ENCODE results near the gene PARD6B. TPM values are rescaled to one million over a fixed set of nuclear protein-coding genes. Genes with fewer than 3 reads are reported as not detected.

The PARD6B gene
- total RNA-seq, 2 experiments from 2014 or later = 4.4 to 6.1 TPM

- Histone ChIP-seq H3K36me3 (ENCODE audit: insufficient read depth, low read length) (peaks cover 8% of the 10 kb centered on the region; the same call in 1 of the 2 replicates), H3K27ac (ENCODE audit: low read depth, low read length, poor library complexity, severe bottlenecking) (no peak overlapping the region), H4K20me1 (ENCODE audit: insufficient read depth, low read length) (no peaks in the 10 kb centered on the region), H3K9me2 (ENCODE audit: insufficient read depth, low read length) (no peaks in the 10 kb centered on the region), H3K4me1 (ENCODE audit: insufficient read depth, low read length, poor library complexity, severe bottlenecking) (no peaks in the 10 kb centered on the region), H3K9me3 (ENCODE audit: low read length) (no peaks in the 10 kb centered on the region), H3K79me2 (ENCODE audit: insufficient read depth, low read depth, low read length) (no peaks in the 10 kb centered on the region), H3K4me2 (ENCODE audit: low read length) (no peak overlapping the region), H3K4me3 (ENCODE audit: low read depth, low read length, poor library complexity, severe bottlenecking) (no peak overlapping the region), H2AFZ (ENCODE audit: low read length) (no peak overlapping the region)
- CTCF ChIA-PET (ENCODE audit: unreplicated experiment) = no interaction called here
- POLR2A ChIA-PET = no interaction called here
- TF ChIP-seq EZH2phosphoT487 (IDR thresholded peaks at IDR 0.05; ENCODE audit: borderline replicate concordance, low read depth, low read length) (no peak), CTCF (conservative IDR thresholded peaks at IDR 0.05; ENCODE audit: low read length) (no peak)
- BruUV-seq (replicated peaks) = no TSS peak
- intact Hi-C loops (cut with micrococcal nuclease; ENCODE audit: unreplicated experiment) = no loop called here
- no peak for DNase-seq (ENCODE audit: low spot score)
Measured at GRCh38 chr20:50743087-50743486, 11.7 kb downstream of the PARD6B start.

DNA sequence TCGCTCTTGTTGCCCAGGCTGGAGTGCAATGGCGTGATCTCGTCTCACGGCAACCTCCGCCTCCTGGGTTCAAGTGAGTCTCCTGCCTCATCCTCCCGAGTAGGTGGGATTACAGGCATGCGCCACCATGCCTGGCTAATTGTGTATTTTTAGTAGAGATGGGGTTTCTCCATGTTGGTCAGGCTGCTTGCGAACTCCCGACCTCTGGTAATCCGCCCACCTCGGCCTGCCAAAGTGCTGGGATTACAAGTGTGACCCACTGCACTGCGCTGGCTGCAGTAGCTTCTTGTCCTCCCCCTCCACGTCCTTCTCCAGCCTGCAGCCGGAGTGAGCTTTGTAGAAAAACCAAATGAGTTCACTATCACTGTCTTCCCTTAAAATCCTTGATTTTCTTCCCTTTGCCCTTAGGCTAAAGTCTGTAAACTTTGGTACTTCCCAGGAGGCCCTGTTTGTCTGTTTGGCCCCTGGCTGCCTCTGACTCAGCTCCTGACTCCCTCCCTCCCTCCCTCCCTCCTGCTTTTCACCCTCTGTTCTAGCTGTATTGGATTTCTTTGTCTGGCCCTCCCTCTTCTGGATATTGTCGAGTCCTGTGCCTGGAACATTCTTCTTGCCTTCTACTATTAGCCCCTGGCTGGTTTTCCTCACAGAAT, 12.9 kb downstream of the PARD6B start:
- Histone ChIP-seq H3K9me2 (ENCODE audit: insufficient read depth, low read length) (no peaks in the 10 kb centered on the region), H3K36me3 (ENCODE audit: insufficient read depth, low read length) (peaks cover 6% of the 10 kb centered on the region; the same call in 1 of the 2 replicates), H3K79me2 (ENCODE audit: insufficient read depth, low read depth, low read length) (no peaks in the 10 kb centered on the region), H3K4me1 (ENCODE audit: insufficient read depth, low read length, poor library complexity, severe bottlenecking) (no peaks in the 10 kb centered on the region), H3K4me3 (ENCODE audit: low read depth, low read length, poor library complexity, severe bottlenecking) (no peak overlapping the region), H3K27ac (ENCODE audit: low read depth, low read length, poor library complexity, severe bottlenecking) (no peak overlapping the region), H3K9me3 (ENCODE audit: low read length) (no peaks in the 10 kb centered on the region), H2AFZ (ENCODE audit: low read length) (no peak overlapping the region), H4K20me1 (ENCODE audit: insufficient read depth, low read length) (0 out of 2 replicates have a peak, but pooled peaks cover 3% of the 10 kb centered on the region), H3K4me2 (ENCODE audit: low read length) (no peak overlapping the region)
- intact Hi-C loops (cut with micrococcal nuclease; ENCODE audit: unreplicated experiment) = no loop called here
- CTCF ChIA-PET (ENCODE audit: unreplicated experiment) = no interaction called here
- TF ChIP-seq CTCF (conservative IDR thresholded peaks at IDR 0.05; ENCODE audit: low read length) (no peak), EZH2phosphoT487 (IDR thresholded peaks at IDR 0.05; ENCODE audit: borderline replicate concordance, low read depth, low read length) (no peak)
- no peak for DNase-seq (ENCODE audit: low spot score)
- POLR2A ChIA-PET = no interaction called here
- no TSS peak for BruUV-seq (replicated peaks)

DNA sequence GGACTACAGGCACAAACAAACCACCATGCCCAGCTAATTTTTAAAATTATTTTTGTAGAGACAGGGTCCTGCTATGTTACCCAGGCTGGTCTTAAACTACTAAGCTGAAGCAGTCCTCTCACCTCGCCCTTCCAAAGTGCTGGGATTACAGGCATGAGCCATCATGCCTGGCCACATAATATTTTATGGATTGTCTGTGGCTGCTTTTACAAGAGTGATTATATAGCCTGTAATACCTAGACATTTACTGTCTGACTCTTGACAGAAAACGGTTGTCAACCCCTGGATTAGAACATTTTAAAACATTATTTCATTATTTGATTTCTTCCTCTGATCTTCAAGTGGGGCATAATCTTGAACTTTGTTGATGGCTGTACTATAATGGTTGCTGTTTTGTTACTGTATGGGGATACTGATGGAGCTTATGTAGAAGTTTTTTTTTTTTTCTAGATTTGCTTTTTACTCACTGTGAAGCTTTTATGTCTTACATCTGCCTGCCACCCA, 14.3 kb downstream of the PARD6B start:
- CTCF ChIA-PET (ENCODE audit: unreplicated experiment) = no interaction called here

More for the DNA sequence above, 14.3 kb downstream of the PARD6B start:
- no peaks in the 10 kb centered on the region for H3K79me2 ChIP-seq (ENCODE audit: insufficient read depth, low read depth, low read length)
- no peak overlapping the region for H3K27ac ChIP-seq (ENCODE audit: low read depth, low read length, poor library complexity, severe bottlenecking)
- H3K4me2 ChIP-seq (ENCODE audit: low read length) = no peak overlapping the region
- no peak overlapping the region for H3K4me3 ChIP-seq (ENCODE audit: low read depth, low read length, poor library complexity, severe bottlenecking)
- no peak for DNase-seq (ENCODE audit: low spot score)
- intact Hi-C loops (cut with micrococcal nuclease; ENCODE audit: unreplicated experiment) = loop anchor here (5.0 kb wide), 1 partner anchor 118 kb away; no protein-coding TSS in a partner anchor
- no TSS peak for BruUV-seq (replicated peaks)
- H3K9me2 ChIP-seq (ENCODE audit: insufficient read depth, low read length) = no peaks in the 10 kb centered on the region
- H2AFZ ChIP-seq (ENCODE audit: low read length) = no peak overlapping the region
- 0 out of 2 replicates have a peak, but pooled peaks cover 3% of the 10 kb centered on the region for H4K20me1 ChIP-seq (ENCODE audit: insufficient read depth, low read length)
- POLR2A ChIA-PET = no interaction called here
- no peaks in the 10 kb centered on the region for H3K9me3 ChIP-seq (ENCODE audit: low read length)
- H3K4me1 ChIP-seq (ENCODE audit: insufficient read depth, low read length, poor library complexity, severe bottlenecking) = no peaks in the 10 kb centered on the region
- TF ChIP-seq EZH2phosphoT487 (IDR thresholded peaks at IDR 0.05; ENCODE audit: borderline replicate concordance, low read depth, low read length) = no peak
- no peak for TF ChIP-seq CTCF (conservative IDR thresholded peaks at IDR 0.05; ENCODE audit: low read length)
- H3K36me3 ChIP-seq (ENCODE audit: insufficient read depth, low read length) = peaks cover 15% of the 10 kb centered on the region; the same call in 1 of the 2 replicates
